DND-41 (cell line): Measurements from ENCODE around the gene SLC46A2.

Source experiments
- EZH2 ChIP-seq: IDR thresholded peaks from 3 replicates; pipeline ENCODE4 v1.6.1; 2012; ENCODE audit warnings: borderline replicate concordance, low read depth, mild to moderate bottlenecking, moderate library complexity, low read length, inconsistent platforms; ENCODE audit not compliant: severe bottlenecking
- TF ChIP-seq, protein P1 (sequence below): IDR thresholded peaks from 2 replicates; pipeline ENCODE4 v1.5.1; 2012; ENCODE audit warnings: borderline replicate concordance, low read length, moderate library complexity, mild to moderate bottlenecking; ENCODE audit not compliant: poor library complexity, severe bottlenecking; ENCODE audit errors: extremely low read depth

DNA sequence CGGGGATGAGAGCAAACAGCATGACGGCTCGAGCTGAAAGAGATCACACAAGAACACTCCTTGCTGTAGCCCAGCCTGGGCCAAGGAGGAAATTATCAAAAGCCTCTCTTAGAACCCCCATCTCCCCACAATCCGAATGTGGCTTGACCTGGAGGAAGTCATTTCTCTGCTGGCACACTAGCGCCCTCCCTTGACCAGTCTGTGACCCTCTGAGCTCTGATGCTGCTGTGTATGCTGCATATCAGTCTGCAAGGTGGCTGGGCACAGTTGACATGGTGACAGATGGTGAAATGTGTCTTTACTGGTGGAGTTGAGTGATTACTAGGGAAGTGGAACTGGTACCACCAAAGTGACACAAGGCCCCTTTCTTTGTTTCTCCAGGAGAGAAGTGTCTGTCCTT lies 3.3 kb downstream of the SLC46A2 start:
- TF ChIP-seq, protein P1, sequence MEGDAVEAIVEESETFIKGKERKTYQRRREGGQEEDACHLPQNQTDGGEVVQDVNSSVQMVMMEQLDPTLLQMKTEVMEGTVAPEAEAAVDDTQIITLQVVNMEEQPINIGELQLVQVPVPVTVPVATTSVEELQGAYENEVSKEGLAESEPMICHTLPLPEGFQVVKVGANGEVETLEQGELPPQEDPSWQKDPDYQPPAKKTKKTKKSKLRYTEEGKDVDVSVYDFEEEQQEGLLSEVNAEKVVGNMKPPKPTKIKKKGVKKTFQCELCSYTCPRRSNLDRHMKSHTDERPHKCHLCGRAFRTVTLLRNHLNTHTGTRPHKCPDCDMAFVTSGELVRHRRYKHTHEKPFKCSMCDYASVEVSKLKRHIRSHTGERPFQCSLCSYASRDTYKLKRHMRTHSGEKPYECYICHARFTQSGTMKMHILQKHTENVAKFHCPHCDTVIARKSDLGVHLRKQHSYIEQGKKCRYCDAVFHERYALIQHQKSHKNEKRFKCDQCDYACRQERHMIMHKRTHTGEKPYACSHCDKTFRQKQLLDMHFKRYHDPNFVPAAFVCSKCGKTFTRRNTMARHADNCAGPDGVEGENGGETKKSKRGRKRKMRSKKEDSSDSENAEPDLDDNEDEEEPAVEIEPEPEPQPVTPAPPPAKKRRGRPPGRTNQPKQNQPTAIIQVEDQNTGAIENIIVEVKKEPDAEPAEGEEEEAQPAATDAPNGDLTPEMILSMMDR = no peak
- no peak for TF ChIP-seq EZH2
